OCI-LY1 (cell line): ENCODE results near the gene FTSJ1.

Experiments
- CTCF ChIP-seq: fragments of 200-600 bp; sonication (generic), shearing (Covaris generic); IDR thresholded peaks from 2 replicates; pipeline ENCODE4 v1.5.1; 2017; ENCODE audit warnings: mild to moderate bottlenecking, antibody characterized with exemption, low read length, moderate library complexity, mixed read lengths
- EZH2 ChIP-seq: fragments of 200-600 bp; sonication (generic), shearing (Covaris generic); IDR thresholded peaks from 2 replicates; pipeline ENCODE4 v1.8.0; 2017; ENCODE audit warnings: borderline replicate concordance, mixed run types, mild to moderate bottlenecking, antibody characterized with exemption, low read length, moderate library complexity, mixed read lengths

GRCh38 chrX:48523682-48524081, 47.7 kb downstream of the FTSJ1 start:
- TF ChIP-seq EZH2 (no peak), CTCF (no peak)
